Thyroid gland (tissue), 4 donors: Measurements from ENCODE around the gene CASQ1.

Experiments
- POLR2A ChIP-seq, 2 donors: fragments of 450-650 bp; IDR thresholded peaks; one replicate each; pipeline ENCODE4 v1.6.1; 2017; ENCODE audit warnings: antibody characterized with exemption in 2 of 2, mild to moderate bottlenecking in 2 of 2, moderate library complexity in 1 of 2
- TF ChIP-seq, protein P1 (sequence below), 6 experiments: fragments of 200-600 bp in 3 of 6; fragments of 450-650 bp in 3 of 6; sonication (generic) in 3 of 6; IDR thresholded peaks; one replicate each; pipeline ENCODE4 v1.5.1; 2016 to 2019; ENCODE audit warnings: antibody characterized with exemption in 6 of 6, mild to moderate bottlenecking in 2 of 6, inconsistent platforms in 1 of 6, moderate library complexity in 1 of 6

DNA sequence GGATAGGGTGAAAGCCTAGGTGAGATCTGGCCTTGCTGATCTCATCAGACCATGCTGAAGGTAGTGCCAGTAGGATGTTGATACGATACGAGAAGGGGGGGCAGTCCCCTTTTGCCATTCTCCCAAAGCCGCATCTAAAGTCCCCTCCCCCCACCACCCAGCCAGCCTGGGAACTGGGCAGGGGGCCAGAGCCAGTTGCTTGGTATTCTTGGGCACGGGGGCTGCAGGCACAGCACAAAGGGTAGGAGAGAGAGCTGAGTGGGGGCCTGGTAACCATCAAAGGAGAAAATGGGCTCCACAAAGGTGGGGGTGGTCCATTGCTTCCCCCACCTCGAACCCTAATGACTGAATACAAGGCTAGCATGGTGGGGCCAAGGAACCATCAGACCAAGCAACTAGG is 20.2 kb downstream of the CASQ1 start:
- no peak for TF ChIP-seq POLR2A (IDR thresholded peaks at IDR 0.05)
- TF ChIP-seq, protein P1, sequence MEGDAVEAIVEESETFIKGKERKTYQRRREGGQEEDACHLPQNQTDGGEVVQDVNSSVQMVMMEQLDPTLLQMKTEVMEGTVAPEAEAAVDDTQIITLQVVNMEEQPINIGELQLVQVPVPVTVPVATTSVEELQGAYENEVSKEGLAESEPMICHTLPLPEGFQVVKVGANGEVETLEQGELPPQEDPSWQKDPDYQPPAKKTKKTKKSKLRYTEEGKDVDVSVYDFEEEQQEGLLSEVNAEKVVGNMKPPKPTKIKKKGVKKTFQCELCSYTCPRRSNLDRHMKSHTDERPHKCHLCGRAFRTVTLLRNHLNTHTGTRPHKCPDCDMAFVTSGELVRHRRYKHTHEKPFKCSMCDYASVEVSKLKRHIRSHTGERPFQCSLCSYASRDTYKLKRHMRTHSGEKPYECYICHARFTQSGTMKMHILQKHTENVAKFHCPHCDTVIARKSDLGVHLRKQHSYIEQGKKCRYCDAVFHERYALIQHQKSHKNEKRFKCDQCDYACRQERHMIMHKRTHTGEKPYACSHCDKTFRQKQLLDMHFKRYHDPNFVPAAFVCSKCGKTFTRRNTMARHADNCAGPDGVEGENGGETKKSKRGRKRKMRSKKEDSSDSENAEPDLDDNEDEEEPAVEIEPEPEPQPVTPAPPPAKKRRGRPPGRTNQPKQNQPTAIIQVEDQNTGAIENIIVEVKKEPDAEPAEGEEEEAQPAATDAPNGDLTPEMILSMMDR (IDR thresholded peaks at IDR 0.05): no peak
